ENCODE measurements around the gene CPPED1.

The CPPED1 gene

DNA sequence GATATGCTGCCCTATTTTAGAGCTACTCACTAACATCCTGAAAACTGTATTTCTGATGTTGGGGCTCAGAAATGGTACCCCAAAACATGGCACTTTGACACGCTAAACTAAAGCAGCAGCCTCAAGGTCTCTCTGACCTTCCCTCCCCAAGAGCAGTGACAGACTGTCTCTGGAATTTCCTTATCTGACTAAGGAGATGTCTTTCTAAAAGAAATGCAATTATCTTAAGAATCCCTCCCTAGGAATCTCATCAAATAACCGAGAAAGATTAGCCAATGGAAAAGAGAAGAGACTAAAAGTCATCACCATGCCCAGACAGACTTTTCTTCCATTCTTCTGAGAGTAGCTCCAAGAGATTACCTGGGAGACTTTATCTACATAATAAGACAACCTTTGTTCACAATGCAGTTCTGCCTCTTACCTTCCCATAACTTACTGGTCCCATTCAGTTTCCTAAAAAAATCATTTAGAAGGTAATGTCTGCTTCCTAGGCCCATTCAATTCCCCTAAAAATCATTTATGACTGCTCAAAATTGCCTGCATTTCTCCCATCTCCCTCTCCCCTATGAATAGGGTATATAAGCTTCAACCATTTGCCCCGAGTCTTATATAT, 123.9 kb downstream of the CPPED1 start:
- peaks cover 16% of the 10 kb centered on the region for H3K36me3 Mint-ChIP-seq (ENCODE audit: low read depth)
- no peak overlapping the region for H3K4me3 Mint-ChIP-seq
- H3K9me3 Mint-ChIP-seq = peaks cover 2% of the 10 kb centered on the region
- H3K27ac Mint-ChIP-seq = no peak overlapping the region
- H3K27me3 Mint-ChIP-seq (ENCODE audit: low read depth) = no peaks in the 10 kb centered on the region
- H3K4me1 Mint-ChIP-seq = peaks cover 8% of the 10 kb centered on the region
- TF ChIP-seq, protein P1, sequence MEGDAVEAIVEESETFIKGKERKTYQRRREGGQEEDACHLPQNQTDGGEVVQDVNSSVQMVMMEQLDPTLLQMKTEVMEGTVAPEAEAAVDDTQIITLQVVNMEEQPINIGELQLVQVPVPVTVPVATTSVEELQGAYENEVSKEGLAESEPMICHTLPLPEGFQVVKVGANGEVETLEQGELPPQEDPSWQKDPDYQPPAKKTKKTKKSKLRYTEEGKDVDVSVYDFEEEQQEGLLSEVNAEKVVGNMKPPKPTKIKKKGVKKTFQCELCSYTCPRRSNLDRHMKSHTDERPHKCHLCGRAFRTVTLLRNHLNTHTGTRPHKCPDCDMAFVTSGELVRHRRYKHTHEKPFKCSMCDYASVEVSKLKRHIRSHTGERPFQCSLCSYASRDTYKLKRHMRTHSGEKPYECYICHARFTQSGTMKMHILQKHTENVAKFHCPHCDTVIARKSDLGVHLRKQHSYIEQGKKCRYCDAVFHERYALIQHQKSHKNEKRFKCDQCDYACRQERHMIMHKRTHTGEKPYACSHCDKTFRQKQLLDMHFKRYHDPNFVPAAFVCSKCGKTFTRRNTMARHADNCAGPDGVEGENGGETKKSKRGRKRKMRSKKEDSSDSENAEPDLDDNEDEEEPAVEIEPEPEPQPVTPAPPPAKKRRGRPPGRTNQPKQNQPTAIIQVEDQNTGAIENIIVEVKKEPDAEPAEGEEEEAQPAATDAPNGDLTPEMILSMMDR (IDR thresholded peaks at IDR 0.05; ENCODE audit: unreplicated experiment in 3 of 3) = no peak

DNA sequence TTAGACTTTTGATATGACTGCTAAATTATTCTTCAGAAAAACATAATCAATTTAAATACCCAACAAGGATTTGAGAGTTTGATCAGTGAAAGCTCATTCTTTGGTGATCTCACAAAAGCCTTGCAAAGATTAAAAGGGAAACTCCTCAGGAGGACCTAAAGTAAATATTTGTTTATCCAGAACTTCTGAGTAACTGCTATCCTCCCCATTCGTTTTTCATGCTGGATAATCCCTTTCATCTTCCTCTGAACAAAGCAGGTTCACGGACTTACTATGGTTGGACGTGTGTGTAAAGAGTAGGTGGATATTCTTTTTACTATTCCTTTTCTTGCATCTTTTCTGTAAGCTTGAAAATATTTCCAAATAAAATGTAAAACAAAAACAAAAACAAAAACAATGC, 124.7 kb downstream of the CPPED1 start:
- Mint-ChIP-seq H3K4me3 (no peak overlapping the region), H3K27ac (no peak overlapping the region), H3K4me1 (peaks cover 8% of the 10 kb centered on the region), H3K36me3 (ENCODE audit: low read depth) (peaks cover 16% of the 10 kb centered on the region), H3K27me3 (ENCODE audit: low read depth) (no peaks in the 10 kb centered on the region), H3K9me3 (peaks cover 2% of the 10 kb centered on the region)
- TF ChIP-seq, protein P1 (IDR thresholded peaks at IDR 0.05; ENCODE audit: unreplicated experiment in 3 of 3) = no peak

DNA sequence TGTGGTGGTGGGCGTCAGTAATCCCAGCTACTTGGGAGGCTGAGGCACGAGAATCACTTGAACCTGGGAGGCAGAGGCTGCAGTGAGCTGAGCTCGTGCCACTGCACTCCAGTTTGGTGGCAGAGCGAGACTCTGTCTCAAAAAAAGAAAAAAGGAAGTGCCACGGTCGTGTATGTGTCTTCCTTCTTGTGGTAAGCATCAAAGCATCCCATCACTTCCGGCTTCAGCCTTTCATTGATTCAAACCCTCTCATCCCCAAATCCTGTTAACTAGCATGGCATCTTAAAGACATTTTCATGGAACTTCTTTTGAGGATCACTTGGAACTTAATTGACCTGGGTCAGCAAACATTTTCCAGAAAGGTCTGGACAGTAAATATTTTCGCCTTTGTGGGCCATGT, 126.2 kb downstream of the CPPED1 start:
- Mint-ChIP-seq H3K9me3 (peaks cover 2% of the 10 kb centered on the region), H3K4me1 (peaks cover 12% of the 10 kb centered on the region), H3K4me3 (no peak overlapping the region), H3K27me3 (ENCODE audit: low read depth) (no peaks in the 10 kb centered on the region), H3K36me3 (ENCODE audit: low read depth) (peaks cover 16% of the 10 kb centered on the region), H3K27ac (no peak overlapping the region)
- TF ChIP-seq, protein P1 (IDR thresholded peaks at IDR 0.05; ENCODE audit: unreplicated experiment in 3 of 3) = no peak

DNA sequence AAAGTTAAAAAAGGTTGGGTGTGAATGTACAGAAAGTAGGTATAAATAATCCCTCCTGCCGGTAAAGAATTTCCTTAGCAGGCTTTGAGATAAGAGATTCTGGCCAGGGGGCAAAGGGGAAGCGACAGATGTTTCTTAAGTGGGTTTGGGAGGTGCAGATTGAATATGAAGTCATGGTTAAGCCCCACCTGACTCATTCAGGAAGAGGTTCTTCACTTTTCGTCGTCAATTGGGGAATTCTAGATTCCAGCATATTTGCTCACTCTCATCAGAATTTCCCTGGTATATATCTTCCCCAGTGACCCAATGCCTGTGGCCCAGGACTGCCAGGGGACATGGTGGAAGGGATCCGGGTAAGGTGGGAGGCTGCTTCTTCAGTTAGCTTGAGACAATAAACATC, 127.8 kb downstream of the CPPED1 start:
- no peak overlapping the region for H3K4me3 Mint-ChIP-seq
- peaks cover 12% of the 10 kb centered on the region for H3K4me1 Mint-ChIP-seq
- H3K27ac Mint-ChIP-seq = no peak overlapping the region
- TF ChIP-seq, protein P1 (IDR thresholded peaks at IDR 0.05; ENCODE audit: unreplicated experiment in 3 of 3) = no peak
- peaks cover 10% of the 10 kb centered on the region for H3K36me3 Mint-ChIP-seq (ENCODE audit: low read depth)
- H3K9me3 Mint-ChIP-seq = peaks cover 2% of the 10 kb centered on the region
- H3K27me3 Mint-ChIP-seq (ENCODE audit: low read depth) = no peaks in the 10 kb centered on the region

DNA sequence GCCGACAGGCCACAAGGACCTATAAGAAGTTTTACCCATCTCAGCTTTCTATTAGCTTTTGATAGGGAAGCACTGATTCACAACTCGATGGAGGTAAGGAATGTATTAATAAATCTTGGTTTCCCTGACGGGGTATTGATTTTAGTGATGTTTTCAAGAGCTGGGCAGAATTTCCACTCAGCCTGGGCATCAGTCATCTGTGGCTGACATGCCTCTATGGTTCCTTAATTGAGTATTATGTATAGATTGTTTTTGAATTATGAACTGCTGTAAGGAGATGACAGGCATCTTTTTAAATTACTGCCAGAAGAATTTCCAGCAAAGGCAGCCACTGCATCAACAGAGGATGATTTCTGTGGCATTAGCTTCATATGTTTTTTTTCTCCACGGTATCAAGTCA, 128.6 kb downstream of the CPPED1 start:
- peaks cover 12% of the 10 kb centered on the region for H3K4me1 Mint-ChIP-seq
- TF ChIP-seq, protein P1 (IDR thresholded peaks at IDR 0.05; ENCODE audit: unreplicated experiment in 3 of 3) = no peak
- H3K27me3 Mint-ChIP-seq (ENCODE audit: low read depth) = no peaks in the 10 kb centered on the region
- H3K9me3 Mint-ChIP-seq = peaks cover 5% of the 10 kb centered on the region
- peaks cover 16% of the 10 kb centered on the region for H3K36me3 Mint-ChIP-seq (ENCODE audit: low read depth)
- no peak overlapping the region for H3K27ac Mint-ChIP-seq
- no peak overlapping the region for H3K4me3 Mint-ChIP-seq

DNA sequence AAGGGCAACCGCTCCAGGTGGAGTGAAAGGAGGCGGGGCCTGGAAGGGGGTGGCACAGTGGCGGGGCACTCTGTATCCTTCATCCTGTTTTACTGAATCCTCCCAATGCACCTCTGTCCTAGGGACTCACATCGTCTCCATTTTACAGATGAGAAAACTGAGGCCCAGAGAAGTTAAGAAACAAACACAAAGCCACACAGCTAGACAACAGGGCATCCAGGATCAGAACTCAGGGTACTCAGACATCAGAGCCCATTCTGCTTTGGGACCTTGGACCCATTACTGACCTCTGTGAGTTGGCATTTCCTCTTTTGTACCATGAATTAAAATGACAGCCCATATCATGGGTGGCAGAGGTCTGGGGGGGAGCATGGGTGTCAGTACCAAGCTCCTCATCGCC, 129.2 kb downstream of the CPPED1 start:
- Mint-ChIP-seq H3K9me3 (peaks cover 5% of the 10 kb centered on the region), H3K4me3 (no peak overlapping the region), H3K4me1 (peaks cover 12% of the 10 kb centered on the region), H3K36me3 (ENCODE audit: low read depth) (peaks cover 16% of the 10 kb centered on the region), H3K27ac (no peak overlapping the region), H3K27me3 (ENCODE audit: low read depth) (no peaks in the 10 kb centered on the region)
- TF ChIP-seq, protein P1 (IDR thresholded peaks at IDR 0.05; ENCODE audit: unreplicated experiment in 3 of 3) = no peak
